ENCODE results near the gene POLR2C. TPM values are rescaled to one million over a fixed set of nuclear protein-coding genes. Genes with fewer than 3 reads are reported as not detected.
A peak's percentile ranks its signal among the peaks of the same experiment; 100 is the strongest.

POLR2C gene
- total and polyA plus RNA-seq, 9 donors, result 54.9 to 96.9 (median 68.9) TPM

DNA sequence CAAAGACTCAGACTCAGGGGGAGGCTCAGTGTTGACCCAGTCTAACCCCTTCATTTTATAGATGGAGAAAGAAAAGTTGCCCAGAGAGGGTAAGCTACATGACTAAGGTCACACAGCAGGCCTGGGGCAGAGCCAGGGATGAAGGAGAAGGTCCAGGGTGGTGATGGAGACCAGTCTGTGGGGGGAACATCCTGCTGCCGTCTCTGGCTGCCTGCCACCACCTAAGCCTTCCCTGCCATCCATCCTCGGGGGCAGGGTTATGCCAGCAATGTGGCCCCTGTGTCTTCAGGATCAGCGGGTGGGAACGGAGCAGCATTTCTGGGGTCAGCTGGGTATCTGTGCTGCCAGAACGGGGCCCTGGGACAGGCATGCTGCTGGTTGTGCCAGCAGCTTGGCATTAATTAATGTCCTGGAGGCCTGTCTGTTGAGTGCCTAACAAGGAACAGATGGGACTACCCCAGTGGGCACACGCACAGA is 18.3 kb downstream of the POLR2C start:
- Histone ChIP-seq H3K9me3 (no peaks in the 10 kb centered on the region), H3K27me3 (no peaks in the 10 kb centered on the region), H3K27ac (peak overlapping the region in 1 of 2 donors; percentile 54), H3K4me1 (ENCODE audit: insufficient read depth) (peaks cover 22% of the 10 kb centered on the region), H3K4me3 (no peak overlapping the region), H3K36me3 (no peaks in the 10 kb centered on the region)
- 46 to 63% (median 53%) methylated on average over 6 of the region's 6 CpGs for WGBS, 3 donors
- no peak for TF ChIP-seq EP300 (IDR thresholded peaks at IDR 0.05)
- intact Hi-C loops (cut with DNase I), result no loop called here
- peak in 1 of 5 donors; percentile 33 for DNase-seq

DNA sequence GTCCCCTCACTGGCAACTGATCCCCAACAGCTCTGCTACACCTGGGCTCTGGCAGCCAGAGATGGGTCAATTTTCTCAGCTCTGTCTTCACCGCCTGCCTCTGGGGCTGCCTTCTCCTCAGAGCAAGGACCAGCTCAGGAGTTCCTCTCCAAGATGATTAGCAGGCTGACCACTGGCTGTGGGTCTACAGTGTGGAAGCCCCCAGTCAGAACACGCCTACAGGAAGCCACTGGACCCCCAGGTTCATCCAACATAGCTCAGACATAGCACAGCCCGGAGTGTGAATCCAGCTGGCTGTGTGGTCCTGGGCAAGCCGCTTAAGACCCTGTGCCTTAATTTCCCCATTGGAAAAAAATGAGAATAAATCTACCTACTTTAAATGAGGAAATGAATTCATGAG is 18.9 kb downstream of the POLR2C start:
- Histone ChIP-seq H3K4me3 (no peak overlapping the region), H3K9me3 (no peaks in the 10 kb centered on the region), H3K4me1 (ENCODE audit: insufficient read depth) (peaks cover 22% of the 10 kb centered on the region), H3K27me3 (no peaks in the 10 kb centered on the region), H3K36me3 (no peaks in the 10 kb centered on the region), H3K27ac (no peak overlapping the region)
- DNase-seq, result no peak
- intact Hi-C loops (cut with DNase I), result no loop called here
- WGBS, 3 donors, result 90 to 96% (median 91%) methylated on average over 4 of the region's 4 CpGs
- TF ChIP-seq, protein P1, sequence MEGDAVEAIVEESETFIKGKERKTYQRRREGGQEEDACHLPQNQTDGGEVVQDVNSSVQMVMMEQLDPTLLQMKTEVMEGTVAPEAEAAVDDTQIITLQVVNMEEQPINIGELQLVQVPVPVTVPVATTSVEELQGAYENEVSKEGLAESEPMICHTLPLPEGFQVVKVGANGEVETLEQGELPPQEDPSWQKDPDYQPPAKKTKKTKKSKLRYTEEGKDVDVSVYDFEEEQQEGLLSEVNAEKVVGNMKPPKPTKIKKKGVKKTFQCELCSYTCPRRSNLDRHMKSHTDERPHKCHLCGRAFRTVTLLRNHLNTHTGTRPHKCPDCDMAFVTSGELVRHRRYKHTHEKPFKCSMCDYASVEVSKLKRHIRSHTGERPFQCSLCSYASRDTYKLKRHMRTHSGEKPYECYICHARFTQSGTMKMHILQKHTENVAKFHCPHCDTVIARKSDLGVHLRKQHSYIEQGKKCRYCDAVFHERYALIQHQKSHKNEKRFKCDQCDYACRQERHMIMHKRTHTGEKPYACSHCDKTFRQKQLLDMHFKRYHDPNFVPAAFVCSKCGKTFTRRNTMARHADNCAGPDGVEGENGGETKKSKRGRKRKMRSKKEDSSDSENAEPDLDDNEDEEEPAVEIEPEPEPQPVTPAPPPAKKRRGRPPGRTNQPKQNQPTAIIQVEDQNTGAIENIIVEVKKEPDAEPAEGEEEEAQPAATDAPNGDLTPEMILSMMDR (IDR thresholded peaks at IDR 0.05), result no peak
- no peak for TF ChIP-seq POLR2A (IDR thresholded peaks at IDR 0.05)
- TF ChIP-seq EP300 (IDR thresholded peaks at IDR 0.05), result no peak

GRCh38 chr16:57482845-57483545 is 20.5 kb downstream of the POLR2C start:
- Histone ChIP-seq H3K4me3 (no peak overlapping the region), H3K4me1 (ENCODE audit: insufficient read depth) (peaks cover 25% of the 10 kb centered on the region), H3K27ac (no peak overlapping the region), H3K9me3 (no peaks in the 10 kb centered on the region), H3K27me3 (no peaks in the 10 kb centered on the region), H3K36me3 (no peaks in the 10 kb centered on the region)
- 70 to 78% (median 71%) methylated on average over 13 to 14 of the region's 14 CpGs for WGBS, 3 donors
- TF ChIP-seq, protein P1 (IDR thresholded peaks at IDR 0.05), result no peak
- TF ChIP-seq POLR2A (IDR thresholded peaks at IDR 0.05) (no peak), EP300 (IDR thresholded peaks at IDR 0.05) (no peak)
- intact Hi-C loops (cut with DNase I), result no loop called here
- no peak for DNase-seq

- Histone ChIP-seq H3K36me3 (no peaks in the 10 kb centered on the region), H3K27ac (no peak overlapping the region), H3K9me3 (no peaks in the 10 kb centered on the region), H3K4me1 (ENCODE audit: insufficient read depth) (peaks cover 22% of the 10 kb centered on the region), H3K27me3 (no peaks in the 10 kb centered on the region), H3K4me3 (no peak overlapping the region)
- intact Hi-C loops (cut with DNase I), result no loop called here
- TF ChIP-seq EP300 (IDR thresholded peaks at IDR 0.05) (no peak), POLR2A (IDR thresholded peaks at IDR 0.05) (no peak)
- TF ChIP-seq, protein P1 (IDR thresholded peaks at IDR 0.05), result no peak
- peak in 1 of 5 donors; percentile 36 for DNase-seq
- WGBS, 3 donors, result 76 to 83% (median 78%) methylated on average over 13 to 19 of the region's 19 CpGs
Measured at GRCh38 chr16:57483725-57484514, 21.4 kb downstream of the POLR2C start.
